Stimulated activated CD4-positive, alpha-beta T cell treated with anti-CD3 and anti-CD28 coated beads, Interleukin-2, amount 100 ng/mL, for 4 hours (primary cell): ENCODE measurements around the gene RAB1B.

Experiments
- DNase-seq: peaks from one replicate; pipeline ENCODE4 v3.0.0-alpha.2; 2020; ENCODE audit warnings: low read depth

RAB1B gene

GRCh38 chr11:66268244-66268951, at the start of gene RAB1B:
Gene RAB1B (plus strand): TSS chr11:66268639. CDS start chr11:66268680, 41 bp downstream.
- peak; percentile 100 for DNase-seq

GRCh38 chr11:66218846-66219620, 49.4 kb upstream of the RAB1B start:
- no peak for DNase-seq

GRCh38 chr11:66219846-66220565, 48.4 kb upstream of the RAB1B start:
- no peak for DNase-seq

GRCh38 chr11:66220566-66220935, 47.9 kb upstream of the RAB1B start:
- no peak for DNase-seq

GRCh38 chr11:66221012-66221411, 47.4 kb upstream of the RAB1B start:
- no peak for DNase-seq

- no peak for DNase-seq
These were observed 46.7 kb upstream of the RAB1B start for GRCh38 chr11:66221726-66222236.

- peak; percentile 89 for DNase-seq
These were observed 45.9 kb upstream of the RAB1B start for GRCh38 chr11:66222358-66223149.

GRCh38 chr11:66224226-66224855, 44.1 kb upstream of the RAB1B start:
- DNase-seq, result no peak

GRCh38 chr11:66225066-66225465, 43.4 kb upstream of the RAB1B start:
- DNase-seq, result no peak

- DNase-seq, result no peak
These were observed 42.3 kb upstream of the RAB1B start for GRCh38 chr11:66226101-66226500.

- no peak for DNase-seq
These were observed 40.7 kb upstream of the RAB1B start for GRCh38 chr11:66227700-66228099.

- DNase-seq, result no peak
These were observed 39.9 kb upstream of the RAB1B start for GRCh38 chr11:66228521-66228920.

GRCh38 chr11:66230156-66230555, 38.3 kb upstream of the RAB1B start:
- DNase-seq, result no peak

GRCh38 chr11:66230978-66231377, 37.5 kb upstream of the RAB1B start:
- no peak for DNase-seq

- no peak for DNase-seq
These were observed 36.9 kb upstream of the RAB1B start for GRCh38 chr11:66231561-66231960.

- no peak for DNase-seq
These were observed 35.7 kb upstream of the RAB1B start for GRCh38 chr11:66232769-66233168.

- no peak for DNase-seq
These were observed 35.1 kb upstream of the RAB1B start for GRCh38 chr11:66233301-66233700.

- no peak for DNase-seq
These were observed 33.3 kb upstream of the RAB1B start for GRCh38 chr11:66235141-66235540.

GRCh38 chr11:66237867-66238266, 30.6 kb upstream of the RAB1B start:
- no peak for DNase-seq

- DNase-seq, result no peak
These were observed 29.5 kb upstream of the RAB1B start for GRCh38 chr11:66238786-66239413.

GRCh38 chr11:66239511-66239910, 28.9 kb upstream of the RAB1B start:
- no peak for DNase-seq
